H9 (cell line): Measurements from ENCODE around the gene ANKRD22. TPM values are rescaled to one million over a fixed set of nuclear protein-coding genes. Genes with fewer than 3 reads are reported as not detected.

Source experiments
- DNase-seq: peaks from one replicate; pipeline ENCODE4 v3.0.0-alpha.2; 2017
- H2AFZ ChIP-seq: one replicate; pipeline ENCODE4 v1.6.1; 2013; ENCODE audit warnings: mild to moderate bottlenecking, low read length, control low read depth, moderate library complexity
- H2AK5ac ChIP-seq: 2 replicates; pipeline ENCODE4 v1.6.1; 2013; ENCODE audit warnings: low read length, control low read depth, mixed read lengths; ENCODE audit not compliant: insufficient read length
- H2BK120ac ChIP-seq: one replicate; pipeline ENCODE4 v1.6.1; 2013; ENCODE audit warnings: low read depth, mild to moderate bottlenecking, low read length, control low read depth, inconsistent platforms; ENCODE audit not compliant: poor library complexity, severe bottlenecking
- H2BK12ac ChIP-seq: 2 replicates; pipeline ENCODE4 v1.6.1; 2013; ENCODE audit warnings: low read length, control low read depth, mixed read lengths, low read depth; ENCODE audit not compliant: insufficient read length
- H2BK15ac ChIP-seq: 2 replicates; pipeline ENCODE4 v1.6.1; 2013; ENCODE audit warnings: low read depth, low read length, control low read depth
- H2BK20ac ChIP-seq: one replicate; pipeline ENCODE4 v1.6.1; 2013; ENCODE audit warnings: low read depth, mild to moderate bottlenecking, low read length, control low read depth, inconsistent platforms; ENCODE audit not compliant: poor library complexity, severe bottlenecking
- H2BK5ac ChIP-seq: 2 replicates; pipeline ENCODE4 v1.6.1; 2013; ENCODE audit warnings: low read length, control low read depth, mixed read lengths; ENCODE audit not compliant: insufficient read length
- H3K14ac ChIP-seq: 2 replicates; pipeline ENCODE4 v1.6.1; 2013; ENCODE audit warnings: low read length, control low read depth; ENCODE audit not compliant: insufficient read depth
- H3K18ac ChIP-seq: 2 replicates; pipeline ENCODE4 v1.6.1; 2013; ENCODE audit warnings: low read depth, mild to moderate bottlenecking, mixed read lengths, low read length, control low read depth; ENCODE audit not compliant: insufficient read length
- H3K23ac ChIP-seq: 2 replicates; pipeline ENCODE4 v1.6.1; 2013; ENCODE audit warnings: low read length, control low read depth, mixed read lengths, low read depth; ENCODE audit not compliant: insufficient read length
- H3K23me2 ChIP-seq: 2 replicates; pipeline ENCODE4 v1.6.1; 2013; ENCODE audit warnings: low read depth, mild to moderate bottlenecking, mixed read lengths, low read length, control low read depth; ENCODE audit not compliant: insufficient read length, poor library complexity, severe bottlenecking
- H3K27ac ChIP-seq: 2 replicates; pipeline ENCODE4 v1.5.1; 2013; ENCODE audit warnings: low read length, control low read depth, mixed read lengths, low read depth; ENCODE audit not compliant: insufficient read length
- H3K27me3 ChIP-seq: 2 replicates; pipeline ENCODE4 v1.6.1; 2013; ENCODE audit warnings: low read length, control low read depth, inconsistent platforms; ENCODE audit not compliant: insufficient read depth
- H3K4ac ChIP-seq: 2 replicates; pipeline ENCODE4 v1.6.1; 2013; ENCODE audit warnings: low read depth, mild to moderate bottlenecking, control low read depth, inconsistent platforms, low read length, moderate library complexity
- H3K4me1 ChIP-seq: 2 replicates; pipeline ENCODE4 v1.6.1; 2013; ENCODE audit warnings: low read length, control low read depth, inconsistent platforms; ENCODE audit not compliant: insufficient read depth
- H3K4me2 ChIP-seq: 2 replicates; pipeline ENCODE4 v1.6.1; 2013; ENCODE audit warnings: low read length, control low read depth, mixed read lengths; ENCODE audit not compliant: insufficient read length, insufficient read depth
- H3K56ac ChIP-seq: 2 replicates; pipeline ENCODE4 v1.6.1; 2013; ENCODE audit warnings: low read depth, mild to moderate bottlenecking, mixed read lengths, low read length, control low read depth; ENCODE audit not compliant: insufficient read length
- H3K79me1 ChIP-seq: 2 replicates; pipeline ENCODE4 v1.6.1; 2013; ENCODE audit warnings: low read depth, mild to moderate bottlenecking, moderate library complexity, low read length, control low read depth, inconsistent platforms; ENCODE audit not compliant: insufficient read depth, poor library complexity, severe bottlenecking
- H3K79me2 ChIP-seq: 2 replicates; pipeline ENCODE4 v1.6.1; 2013; ENCODE audit warnings: low read length, control low read depth, inconsistent platforms; ENCODE audit not compliant: insufficient read depth
- H3K9ac ChIP-seq: 2 replicates; pipeline ENCODE4 v1.6.1; 2013; ENCODE audit warnings: low read length, control low read depth, mixed read lengths; ENCODE audit not compliant: insufficient read length; ENCODE audit errors: extremely low read depth
- H3K9me3 ChIP-seq: one replicate; pipeline ENCODE4 v1.6.1; 2013; ENCODE audit warnings: low read depth, low read length, inconsistent platforms; ENCODE audit not compliant: control insufficient read depth
- H3T11ph ChIP-seq: one replicate; pipeline ENCODE4 v1.6.1; 2013; ENCODE audit warnings: mild to moderate bottlenecking, low read length, control low read depth, inconsistent platforms
- H4K20me1 ChIP-seq: one replicate; pipeline ENCODE4 v1.6.1; 2013; ENCODE audit not compliant: control insufficient read depth, insufficient read length, insufficient read depth
- H4K5ac ChIP-seq: 2 replicates; pipeline ENCODE4 v1.6.1; 2013; ENCODE audit warnings: low read depth, mild to moderate bottlenecking, mixed read lengths, low read length, control low read depth; ENCODE audit not compliant: insufficient read length
- H4K8ac ChIP-seq: replicated peaks from 2 replicates; pipeline ENCODE4 v1.6.1; 2013; ENCODE audit warnings: low read length, control low read depth, mixed read lengths, low read depth; ENCODE audit not compliant: insufficient read length
- H4K91ac ChIP-seq: 2 replicates; pipeline ENCODE4 v1.6.1; 2013; ENCODE audit warnings: low read depth, mild to moderate bottlenecking, moderate library complexity, mixed read lengths, low read length, control low read depth; ENCODE audit not compliant: insufficient read length
- H3K27ac Mint-ChIP-seq, 3 experiments: 2 replicates in 2 of 3; 3 replicates in 1 of 3; pipeline ENCODE4 v1.8.0; 2020 to 2021; ENCODE audit warnings: mixed read lengths in 3 of 3, mild to moderate bottlenecking in 1 of 3, moderate library complexity in 1 of 3
- H3K27me3 Mint-ChIP-seq: 2 replicates; pipeline ENCODE4 v1.8.0; 2021; ENCODE audit warnings: low read depth, mild to moderate bottlenecking, moderate library complexity, mixed read lengths
- H3K36me3 Mint-ChIP-seq, 3 experiments: 2 replicates in 2 of 3; 3 replicates in 1 of 3; pipeline ENCODE4 v1.8.0; 2020 to 2021; ENCODE audit warnings: low read depth in 3 of 3, mixed read lengths in 3 of 3; ENCODE audit not compliant: insufficient read depth in 1 of 3
- H3K4me1 Mint-ChIP-seq, 2 experiments: 2 replicates each; pipeline ENCODE4 v1.8.0; 2020; ENCODE audit warnings: mixed read lengths in 2 of 2
- H3K4me3 Mint-ChIP-seq, 2 experiments: 2 replicates in 1 of 2; 3 replicates in 1 of 2; pipeline ENCODE4 v1.8.0; 2020 to 2021; ENCODE audit warnings: mild to moderate bottlenecking in 2 of 2, mixed read lengths in 2 of 2, moderate library complexity in 1 of 2
- H3K9me3 Mint-ChIP-seq, 2 experiments: 2 replicates in 1 of 2; 3 replicates in 1 of 2; pipeline ENCODE4 v1.8.0; 2020; ENCODE audit warnings: mild to moderate bottlenecking in 2 of 2, mixed read lengths in 2 of 2, moderate library complexity in 1 of 2
- WGBS: extraction: QIAGEN DNeasy Blood & Tissue Kit; methylation state at CpG from one replicate; pipeline ENCODE4 v1.1.7; 2013; ENCODE audit warnings: missing lambda C conversion rate, low lambda C conversion rate, mixed read lengths; ENCODE audit not compliant: insufficient read length; ENCODE audit errors: extremely low coverage; 5-methylcytosine and 5-hydroxymethylcytosine counted together
- total RNA-seq: library from RNA; stranded (reverse); gene quantifications from 2 replicates; pipeline ENCODE4 v1.2.1, GENCODE V29; 2021
- TF ChIP-seq, protein P1 (sequence below): fragments of 200-600 bp; sonication (generic); conservative IDR thresholded peaks from 3 replicates; pipeline ENCODE4 v1.8.0; 2021; ENCODE audit warnings: antibody characterized with exemption, mild to moderate bottlenecking

ANKRD22 gene
- total RNA-seq, 1 experiment from 2014 or later, result not detected

DNA sequence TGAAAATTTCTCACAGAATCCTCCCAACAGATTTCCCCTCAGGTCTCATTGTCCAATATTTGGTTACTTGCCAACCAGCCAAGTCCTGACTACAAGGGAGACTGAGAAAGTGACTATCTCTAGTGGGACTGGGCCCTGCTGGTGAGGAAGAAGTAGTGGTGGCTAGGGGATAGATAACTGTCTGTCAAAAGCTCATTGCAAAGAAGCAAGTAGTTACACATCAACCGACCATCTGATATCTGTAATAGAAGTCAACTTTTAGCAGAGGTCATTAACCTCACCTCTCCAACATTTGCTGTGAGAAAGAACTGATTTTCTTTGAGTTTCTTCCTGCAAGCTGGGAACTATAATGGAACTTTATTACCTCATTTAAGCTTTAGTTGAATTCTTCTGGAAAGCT, 43.6 kb upstream of the ANKRD22 start:
- no CpG with 5 or more reads among the region's 1 CpG for WGBS
- H2BK5ac ChIP-seq, result no peak overlapping the region
- no peak overlapping the region for H2BK15ac ChIP-seq
- H3K4ac ChIP-seq, result no peak overlapping the region
- H3K18ac ChIP-seq, result no peak overlapping the region
- H3K4me3 Mint-ChIP-seq, result no peak overlapping the region
- no peaks in the 10 kb centered on the region for H3K23me2 ChIP-seq
- H2AK5ac ChIP-seq, result no peak overlapping the region
- H2AFZ ChIP-seq, result no peak overlapping the region
- H3K36me3 Mint-ChIP-seq, result no peaks in the 10 kb centered on the region
- no peaks in the 10 kb centered on the region for H4K20me1 ChIP-seq
- H3K4me1 ChIP-seq, result peaks cover 3% of the 10 kb centered on the region; the same call in 1 of the 2 replicates
- H3K9me3 ChIP-seq, result no peaks in the 10 kb centered on the region
- H3K27ac ChIP-seq, result no peak overlapping the region
- H3K9ac ChIP-seq, result no peak overlapping the region
- H2BK20ac ChIP-seq, result no peak overlapping the region
- H3T11ph ChIP-seq, result no peak overlapping the region
- no peak overlapping the region for H2BK120ac ChIP-seq
- H3K14ac ChIP-seq, result no peak overlapping the region
- H3K27me3 ChIP-seq, result no peaks in the 10 kb centered on the region
- H3K27me3 Mint-ChIP-seq, result no peaks in the 10 kb centered on the region
- no peak overlapping the region for H3K4me2 ChIP-seq
- peaks cover 18 to 22% of the 10 kb centered on the region in 2 experiments for H3K4me1 Mint-ChIP-seq
- no peaks in the 10 kb centered on the region for H3K79me1 ChIP-seq
- TF ChIP-seq, protein P1, sequence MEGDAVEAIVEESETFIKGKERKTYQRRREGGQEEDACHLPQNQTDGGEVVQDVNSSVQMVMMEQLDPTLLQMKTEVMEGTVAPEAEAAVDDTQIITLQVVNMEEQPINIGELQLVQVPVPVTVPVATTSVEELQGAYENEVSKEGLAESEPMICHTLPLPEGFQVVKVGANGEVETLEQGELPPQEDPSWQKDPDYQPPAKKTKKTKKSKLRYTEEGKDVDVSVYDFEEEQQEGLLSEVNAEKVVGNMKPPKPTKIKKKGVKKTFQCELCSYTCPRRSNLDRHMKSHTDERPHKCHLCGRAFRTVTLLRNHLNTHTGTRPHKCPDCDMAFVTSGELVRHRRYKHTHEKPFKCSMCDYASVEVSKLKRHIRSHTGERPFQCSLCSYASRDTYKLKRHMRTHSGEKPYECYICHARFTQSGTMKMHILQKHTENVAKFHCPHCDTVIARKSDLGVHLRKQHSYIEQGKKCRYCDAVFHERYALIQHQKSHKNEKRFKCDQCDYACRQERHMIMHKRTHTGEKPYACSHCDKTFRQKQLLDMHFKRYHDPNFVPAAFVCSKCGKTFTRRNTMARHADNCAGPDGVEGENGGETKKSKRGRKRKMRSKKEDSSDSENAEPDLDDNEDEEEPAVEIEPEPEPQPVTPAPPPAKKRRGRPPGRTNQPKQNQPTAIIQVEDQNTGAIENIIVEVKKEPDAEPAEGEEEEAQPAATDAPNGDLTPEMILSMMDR, result no peak; the same call in 2 of the 3 replicates
- no peak overlapping the region for H2BK12ac ChIP-seq
- no peaks in the 10 kb centered on the region for H3K79me2 ChIP-seq
- no peak overlapping the region for H3K23ac ChIP-seq
- no peak overlapping the region for H4K8ac ChIP-seq
- no peaks in the 10 kb centered on the region for H3K9me3 Mint-ChIP-seq
- no peak for DNase-seq
- no peak overlapping the region for H4K5ac ChIP-seq
- no peak overlapping the region for H3K27ac Mint-ChIP-seq
- no peak overlapping the region for H3K56ac ChIP-seq
- no peak overlapping the region for H4K91ac ChIP-seq
